Liver (tissue), 9 donors: ENCODE data around the gene ZNF543. TPM values are rescaled to one million over a fixed set of nuclear protein-coding genes. Genes with fewer than 3 reads are reported as not detected.

ENCODE experiments used
- DNase-seq: peaks from one replicate; pipeline ENCODE4 v3.0.0-alpha.2; 2017; ENCODE audit warnings: low spot score
- H3K27ac ChIP-seq, 2 donors: one replicate each; pipeline ENCODE4 v1.7.0; 2013; ENCODE audit warnings: inconsistent platforms in 2 of 2, low read length in 2 of 2, control low read depth in 1 of 2, low read depth in 1 of 2, mild to moderate bottlenecking in 1 of 2
- H3K27me3 ChIP-seq, 4 donors: one replicate each; pipeline versions ENCODE4 v1.6.1 to v1.7.0; 2013; ENCODE audit warnings: low read length in 3 of 4, inconsistent platforms in 1 of 4, mild to moderate bottlenecking in 1 of 4, moderate library complexity in 1 of 4; ENCODE audit not compliant: control insufficient read depth in 4 of 4, insufficient read depth in 4 of 4
- H3K36me3 ChIP-seq, 4 donors: one replicate each; pipeline versions ENCODE4 v1.6.1 to v1.7.0; 2013; ENCODE audit warnings: low read length in 3 of 4, mild to moderate bottlenecking in 3 of 4, low read depth in 1 of 4, moderate library complexity in 1 of 4; ENCODE audit not compliant: control insufficient read depth in 4 of 4, insufficient read depth in 3 of 4
- H3K4me1 ChIP-seq, 4 donors: one replicate each; pipeline versions ENCODE4 v1.6.1 to v1.7.0; 2013; ENCODE audit warnings: low read length in 3 of 4, mild to moderate bottlenecking in 3 of 4, moderate library complexity in 1 of 4; ENCODE audit not compliant: control insufficient read depth in 4 of 4, insufficient read depth in 4 of 4
- H3K4me3 ChIP-seq, 3 donors: one replicate each; pipeline versions ENCODE4 v1.6.1 to v1.7.0; 2013; ENCODE audit warnings: low read length in 3 of 3, control low read depth in 1 of 3, low read depth in 1 of 3, mild to moderate bottlenecking in 1 of 3
- H3K9ac ChIP-seq, 2 donors: one replicate each; pipeline ENCODE4 v1.7.0; 2013; ENCODE audit warnings: low read length in 2 of 2, mild to moderate bottlenecking in 2 of 2, moderate library complexity in 2 of 2, control low read depth in 1 of 2, low read depth in 1 of 2
- H3K9me3 ChIP-seq, 4 donors: one replicate each; pipeline versions ENCODE4 v1.6.1 to v1.7.0; 2013; ENCODE audit warnings: low read length in 3 of 4; ENCODE audit not compliant: control insufficient read depth in 4 of 4
- ATF3 ChIP-seq: IDR thresholded peaks from 2 replicates; pipeline ENCODE4 v1.6.1; 2016; ENCODE audit warnings: antibody characterized with exemption
- CTCF ChIP-seq: fragments of 150-350 bp; IDR thresholded peaks from 2 replicates; pipeline ENCODE4 v1.5.1; 2017; ENCODE audit warnings: improper control_type of control experiment, low read depth, low read length; ENCODE audit not compliant: missing input control
- EGR1 ChIP-seq, 2 donors: IDR thresholded peaks; 2 replicates each; pipeline ENCODE4 v1.6.1; 2016 to 2018; ENCODE audit warnings: antibody characterized with exemption in 2 of 2, low read depth in 2 of 2
- FOXA2 ChIP-seq: IDR thresholded peaks from 2 replicates; pipeline ENCODE4 v1.6.1; 2016; ENCODE audit warnings: antibody characterized with exemption
- GABPA ChIP-seq, 2 donors: IDR thresholded peaks in 1 of 2; conservative IDR thresholded peaks in 1 of 2; 2 replicates each; pipeline ENCODE4 v1.6.1; 2016; ENCODE audit warnings: antibody characterized with exemption in 2 of 2, mild to moderate bottlenecking in 1 of 2, moderate library complexity in 1 of 2
- HNF4A ChIP-seq, 2 donors: conservative IDR thresholded peaks; 2 replicates each; pipeline ENCODE4 v1.6.1; 2016; ENCODE audit warnings: antibody characterized with exemption in 2 of 2, mild to moderate bottlenecking in 2 of 2
- HNF4G ChIP-seq: IDR thresholded peaks from 2 replicates; pipeline ENCODE4 v1.6.1; 2016; ENCODE audit warnings: antibody characterized with exemption
- NR2F2 ChIP-seq: IDR thresholded peaks from 2 replicates; pipeline ENCODE4 v1.6.1; 2016; ENCODE audit warnings: antibody characterized with exemption
- RAD21 ChIP-seq, 2 donors: IDR thresholded peaks; 2 replicates each; pipeline ENCODE4 v1.6.1; 2016; ENCODE audit warnings: antibody characterized with exemption in 2 of 2, mild to moderate bottlenecking in 2 of 2
- REST ChIP-seq: IDR thresholded peaks from 2 replicates; pipeline ENCODE4 v1.6.1; 2016; ENCODE audit warnings: antibody characterized with exemption, mild to moderate bottlenecking
- RXRA ChIP-seq, 2 donors: IDR thresholded peaks; 2 replicates each; pipeline ENCODE4 v1.6.1; 2017 to 2018; ENCODE audit warnings: antibody characterized with exemption in 2 of 2, mild to moderate bottlenecking in 1 of 2
- SP1 ChIP-seq: IDR thresholded peaks from 2 replicates; pipeline ENCODE4 v1.6.1; 2018; ENCODE audit warnings: antibody characterized with exemption, mild to moderate bottlenecking
- YY1 ChIP-seq: IDR thresholded peaks from 2 replicates; pipeline ENCODE4 v1.6.1; 2016; ENCODE audit warnings: antibody characterized with exemption, mild to moderate bottlenecking
- ZBTB33 ChIP-seq: IDR thresholded peaks from 2 replicates; pipeline ENCODE4 v1.6.1; 2016; ENCODE audit warnings: antibody characterized with exemption
- WGBS: extraction: QIAGEN DNeasy Blood & Tissue Kit; methylation state at CpG from one replicate; pipeline ENCODE4 v1.1.7; 2013; 5-methylcytosine and 5-hydroxymethylcytosine counted together
- polyA plus RNA-seq, 2 donors: library from polyadenylated mRNA; stranded (reverse) in 1 of 2; unstranded in 1 of 2; fragments of 200-250 nt in 1 of 2; fragments of >200 nt in 1 of 2; fragmentation: Nextera tagmentation in 1 of 2; extraction: Ambion mirVana in 1 of 2; gene quantifications; one replicate each; pipeline versions ENCODE4 v1.2.1 to v1.2.3, GENCODE V29; 2013 to 2015
- total RNA-seq, 2 donors: library from RNA; depleted of rRNA; stranded (reverse); fragments of >200 nt; gene quantifications; one replicate each; pipeline ENCODE4 v1.2.3, GENCODE V29; 2014
- donor health status: healthy.
- donor health status: healthy.
- donor health status: healthy.
- donor health status: healthy.
- donor health status: healthy.

Gene ZNF543
- total and polyA plus RNA-seq, 4 donors, result 0.38 to 8.4 (median 2.2) TPM

- TF ChIP-seq CTCF (no peak), HNF4G (no peak), NR2F2 (no peak), FOXA2 (no peak), RXRA (IDR thresholded peaks at IDR 0.05) (no peak), SP1 (no peak), ATF3 (no peak)
Measured at GRCh38 chr19:57302020-57302465, 18.2 kb upstream of the ZNF543 start (continued).

- Histone ChIP-seq H3K27ac (no peak overlapping the region), H3K27me3 (no peaks in the 10 kb centered on the region), H3K9ac (no peak overlapping the region), H3K9me3 (peaks cover 0 to 4% (median 2%) of the 10 kb centered on the region in 4 donors), H3K4me1 (no peaks in the 10 kb centered on the region), H3K4me3 (no peak overlapping the region), H3K36me3 (peaks cover 7 to 33% (median 19%) of the 10 kb centered on the region in 4 donors)
- DNase-seq, result no peak
- TF ChIP-seq RAD21 (IDR thresholded peaks at IDR 0.05), result no peak
- TF ChIP-seq EGR1 (IDR thresholded peaks at IDR 0.05; ENCODE audit: low read depth in 2 of 2), result no peak
- no peak for TF ChIP-seq YY1
- no peak for TF ChIP-seq ZBTB33
- no peak for TF ChIP-seq REST
- TF ChIP-seq NR2F2, result no peak
- 95% methylated on average over 7 of the region's 7 CpGs for WGBS
Measured at GRCh38 chr19:57302727-57303401, 17.4 kb upstream of the ZNF543 start.

- Histone ChIP-seq H3K27me3 (no peaks in the 10 kb centered on the region), H3K9ac (no peak overlapping the region), H3K4me3 (no peak overlapping the region), H3K9me3 (peaks cover 5 to 11% (median 10%) of the 10 kb centered on the region in 4 donors), H3K27ac (no peak overlapping the region), H3K36me3 (peaks cover 3 to 23% (median 14%) of the 10 kb centered on the region in 4 donors), H3K4me1 (no peaks in the 10 kb centered on the region)
- TF ChIP-seq RAD21 (IDR thresholded peaks at IDR 0.05), result no peak
- TF ChIP-seq NR2F2, result no peak
- no peak for TF ChIP-seq HNF4G
- no peak for TF ChIP-seq SP1
- no peak for TF ChIP-seq GABPA (IDR thresholded peaks at IDR 0.05 in 1 of 2, conservative IDR thresholded peaks at IDR 0.05 in 1 of 2)
- TF ChIP-seq HNF4A (conservative IDR thresholded peaks at IDR 0.05), result no peak
- WGBS, result 33% methylated on average over 1 of the region's 1 CpG
- no peak for DNase-seq
Measured at GRCh38 chr19:57305056-57305455, 15.2 kb upstream of the ZNF543 start.
